ENCODE results near the gene CPAMD8. TPM values are rescaled to one million over a fixed set of nuclear protein-coding genes. Genes with fewer than 3 reads are reported as not detected.

CPAMD8 gene
- total RNA-seq, 2 donors from 2014 or later: 2.0 to 5.2 TPM

DNA sequence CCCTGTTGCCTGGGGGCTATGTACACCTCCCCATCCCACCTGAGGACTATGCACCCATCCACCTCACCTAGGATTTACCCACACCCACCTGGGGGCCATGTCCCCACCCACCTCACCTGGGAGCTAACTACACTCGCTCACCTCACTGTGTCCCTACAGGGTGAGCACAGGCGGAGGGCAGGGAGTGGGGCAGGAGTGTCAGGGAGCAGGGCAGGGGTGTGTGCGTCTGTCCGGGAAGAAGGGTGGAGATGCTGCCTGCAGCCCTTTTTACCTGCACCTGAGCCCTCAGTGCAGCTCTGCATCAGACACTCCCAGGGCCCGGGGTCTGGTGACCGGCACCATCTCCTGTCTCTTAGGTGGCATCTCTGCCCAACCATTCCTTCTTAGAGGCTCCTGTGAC, 10.6 kb upstream of the CPAMD8 start:
- H3K36me3 ChIP-seq (replicated peaks in 1 of 2; ENCODE audit: insufficient read depth in 1 of 2, low read depth in 2 of 2): no peaks in the 10 kb centered on the region
- H3K4me3 ChIP-seq: no peak overlapping the region
- no peak overlapping the region for H3K27ac ChIP-seq
- intact Hi-C loops (cut with DNase I): no loop called here
- WGBS, 2 donors: 62 to 83% methylated on average over 4 to 5 of the region's 6 CpGs
- H3K9me3 ChIP-seq: no peaks in the 10 kb centered on the region
- TF ChIP-seq POLR2A (IDR thresholded peaks at IDR 0.05): no peak
- TF ChIP-seq, protein P1, sequence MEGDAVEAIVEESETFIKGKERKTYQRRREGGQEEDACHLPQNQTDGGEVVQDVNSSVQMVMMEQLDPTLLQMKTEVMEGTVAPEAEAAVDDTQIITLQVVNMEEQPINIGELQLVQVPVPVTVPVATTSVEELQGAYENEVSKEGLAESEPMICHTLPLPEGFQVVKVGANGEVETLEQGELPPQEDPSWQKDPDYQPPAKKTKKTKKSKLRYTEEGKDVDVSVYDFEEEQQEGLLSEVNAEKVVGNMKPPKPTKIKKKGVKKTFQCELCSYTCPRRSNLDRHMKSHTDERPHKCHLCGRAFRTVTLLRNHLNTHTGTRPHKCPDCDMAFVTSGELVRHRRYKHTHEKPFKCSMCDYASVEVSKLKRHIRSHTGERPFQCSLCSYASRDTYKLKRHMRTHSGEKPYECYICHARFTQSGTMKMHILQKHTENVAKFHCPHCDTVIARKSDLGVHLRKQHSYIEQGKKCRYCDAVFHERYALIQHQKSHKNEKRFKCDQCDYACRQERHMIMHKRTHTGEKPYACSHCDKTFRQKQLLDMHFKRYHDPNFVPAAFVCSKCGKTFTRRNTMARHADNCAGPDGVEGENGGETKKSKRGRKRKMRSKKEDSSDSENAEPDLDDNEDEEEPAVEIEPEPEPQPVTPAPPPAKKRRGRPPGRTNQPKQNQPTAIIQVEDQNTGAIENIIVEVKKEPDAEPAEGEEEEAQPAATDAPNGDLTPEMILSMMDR (IDR thresholded peaks at IDR 0.05): no peak
- H3K27me3 ChIP-seq: no peaks in the 10 kb centered on the region
- no peaks in the 10 kb centered on the region for H3K4me1 ChIP-seq
- DNase-seq (no peak), ATAC-seq (no peak)

DNA sequence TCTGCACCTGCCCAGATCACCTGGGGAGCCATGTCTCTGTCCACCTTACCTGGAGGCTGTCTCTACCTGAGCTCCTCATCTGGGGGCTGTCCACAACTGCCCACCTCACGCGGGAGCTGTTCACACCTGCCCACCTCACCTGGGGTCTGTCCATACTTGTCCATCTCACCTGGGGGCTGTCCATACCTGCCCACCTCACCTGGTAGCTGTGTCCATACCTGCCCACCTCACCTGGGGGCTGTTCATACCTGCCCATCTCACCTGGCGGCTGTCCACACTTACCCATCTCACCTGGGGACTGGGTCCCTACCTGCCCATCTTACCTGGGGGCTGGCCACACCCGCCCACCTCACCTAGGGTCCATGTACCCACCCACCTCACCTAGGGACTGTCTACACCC, 10.0 kb upstream of the CPAMD8 start:
- intact Hi-C loops (cut with DNase I): no loop called here

DNA sequence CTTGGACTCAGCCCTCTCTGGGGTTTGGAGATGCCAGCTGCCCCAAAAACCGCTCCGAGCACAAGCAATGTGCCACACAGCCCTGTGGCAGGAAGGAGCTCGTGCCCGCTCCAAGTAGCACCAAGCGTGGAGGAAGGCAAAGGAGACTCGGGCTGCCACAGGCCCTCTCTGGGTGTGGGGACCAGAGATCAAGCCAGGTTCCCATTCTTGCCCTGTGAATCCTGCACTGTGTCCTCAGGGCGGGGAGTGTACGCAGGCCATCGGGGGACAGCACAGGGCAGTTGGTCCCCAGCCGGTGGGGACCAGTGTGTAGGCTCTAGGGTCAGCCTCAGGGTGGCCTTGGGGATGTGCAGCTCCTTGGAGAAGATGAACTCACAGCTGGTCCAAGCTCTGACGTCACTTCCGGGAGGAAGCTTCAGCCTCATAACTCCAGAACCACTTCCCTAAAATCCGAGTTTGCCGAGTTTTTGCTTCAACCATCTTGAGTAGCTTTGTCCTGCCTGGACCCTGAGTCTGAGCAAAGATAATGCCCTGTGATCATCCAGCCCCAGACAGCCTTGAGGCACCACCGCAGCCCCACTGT, 9.3 kb upstream of the CPAMD8 start:
- TF ChIP-seq, protein P1 (IDR thresholded peaks at IDR 0.05): no peak
- TF ChIP-seq POLR2A (IDR thresholded peaks at IDR 0.05): no peak
- intact Hi-C loops (cut with DNase I): no loop called here

More for the DNA sequence above, 10.0 kb upstream of the CPAMD8 start:
- 56 to 100% methylated on average over 1 to 4 of the region's 4 CpGs for WGBS, 2 donors
- Histone ChIP-seq H3K4me1 (no peaks in the 10 kb centered on the region), H3K27me3 (no peaks in the 10 kb centered on the region), H3K9me3 (no peaks in the 10 kb centered on the region), H3K36me3 (replicated peaks in 1 of 2; ENCODE audit: insufficient read depth in 1 of 2, low read depth in 2 of 2) (no peaks in the 10 kb centered on the region), H3K27ac (no peak overlapping the region), H3K4me3 (no peak overlapping the region)
- TF ChIP-seq, protein P1 (IDR thresholded peaks at IDR 0.05): no peak
- no peak for TF ChIP-seq POLR2A (IDR thresholded peaks at IDR 0.05)
- no peak for DNase-seq
- ATAC-seq: no peak

DNA sequence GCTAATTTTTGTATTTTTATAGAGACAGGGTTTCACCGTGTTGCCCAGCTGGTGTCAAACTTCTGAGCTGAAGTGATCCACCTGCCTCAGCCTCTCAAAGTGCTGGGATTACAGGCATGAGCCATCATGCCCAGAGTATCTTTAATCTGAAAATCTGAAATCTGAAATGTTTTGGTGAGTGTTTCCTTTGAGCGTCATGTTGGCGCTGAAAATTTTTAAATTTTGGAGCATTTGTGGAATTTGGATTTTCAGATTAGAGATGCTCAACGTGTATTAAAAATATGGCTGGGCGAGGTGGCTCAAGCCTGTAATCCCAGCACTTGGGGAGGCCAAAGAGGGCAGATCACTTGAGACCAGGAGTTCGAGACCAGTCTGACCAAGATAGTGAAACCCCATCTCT, 5.1 kb upstream of the CPAMD8 start:
- Histone ChIP-seq H3K36me3 (replicated peaks in 1 of 2; ENCODE audit: insufficient read depth in 1 of 2, low read depth in 2 of 2) (no peaks in the 10 kb centered on the region), H3K27me3 (no peaks in the 10 kb centered on the region), H3K9me3 (no peaks in the 10 kb centered on the region), H3K4me1 (no peaks in the 10 kb centered on the region), H3K4me3 (no peak overlapping the region), H3K27ac (no peak overlapping the region)
- WGBS, 2 donors: 72% methylated on average over 6 of the region's 6 CpGs
- DNase-seq: no peak
- intact Hi-C loops (cut with DNase I): no loop called here
- ATAC-seq: no peak
- TF ChIP-seq, protein P1 (IDR thresholded peaks at IDR 0.05): no peak
- TF ChIP-seq POLR2A (IDR thresholded peaks at IDR 0.05): no peak

More for the DNA sequence above, 9.3 kb upstream of the CPAMD8 start:
- ATAC-seq (no peak), DNase-seq (peak in 2 of 4 donors; percentile 15 to 62)
- Histone ChIP-seq H3K27me3 (no peaks in the 10 kb centered on the region), H3K4me1 (no peaks in the 10 kb centered on the region), H3K9me3 (no peaks in the 10 kb centered on the region), H3K4me3 (no peak overlapping the region), H3K27ac (no peak overlapping the region), H3K36me3 (replicated peaks in 1 of 2; ENCODE audit: insufficient read depth in 1 of 2, low read depth in 2 of 2) (no peaks in the 10 kb centered on the region)
- WGBS, 2 donors: 70 to 73% methylated on average over 5 to 15 of the region's 15 CpGs

DNA sequence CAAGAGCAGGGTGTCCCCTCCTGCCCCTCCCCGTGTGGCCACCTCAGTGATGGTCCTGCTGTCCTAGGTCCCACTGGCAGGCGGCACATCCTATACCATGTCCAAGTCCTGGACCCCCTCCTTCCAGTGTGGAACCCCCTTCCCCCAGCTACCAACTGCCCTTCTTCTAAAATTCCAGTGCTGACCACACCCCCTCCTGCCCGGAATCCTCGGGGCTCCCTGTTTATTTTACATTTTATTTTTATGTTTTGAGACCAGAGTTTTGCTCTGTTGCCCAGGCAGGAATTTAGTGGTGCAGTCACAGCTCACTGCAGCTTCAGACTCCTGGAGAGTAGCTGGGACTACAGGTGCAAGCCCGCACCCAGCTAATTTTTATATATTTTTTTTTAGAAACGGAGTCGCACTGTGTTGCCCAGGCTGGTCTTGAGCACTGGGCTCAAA, 945 bp upstream of the CPAMD8 start:
- Histone ChIP-seq H3K9me3 (peaks cover 0 to 5% (median 0%) of the 10 kb centered on the region in 3 donors), H3K27ac (no peak overlapping the region), H3K4me1 (no peaks in the 10 kb centered on the region), H3K36me3 (replicated peaks in 1 of 2; ENCODE audit: insufficient read depth in 1 of 2, low read depth in 2 of 2) (no peaks in the 10 kb centered on the region), H3K27me3 (no peaks in the 10 kb centered on the region), H3K4me3 (no peak overlapping the region)
- DNase-seq (no peak), ATAC-seq (no peak)
- TF ChIP-seq, protein P1 (IDR thresholded peaks at IDR 0.05): no peak
- TF ChIP-seq POLR2A (IDR thresholded peaks at IDR 0.05): no peak
- 42 to 46% methylated on average over 7 of the region's 7 CpGs for WGBS, 2 donors
- intact Hi-C loops (cut with DNase I): no loop called here

Data from body of pancreas (tissue), 4 donors.